Trophoblast cell (in vitro differentiated cells and primary cell): ENCODE results near the gene EIF5A2.

ENCODE experiments used
- DNase-seq, 2 donors: peaks; one replicate each; pipeline ENCODE4 v3.0.0-alpha.2; 2016
- H2AFZ ChIP-seq: 2 replicates; pipeline ENCODE4 v1.6.1; 2013; ENCODE audit warnings: low read length, moderate library complexity, mild to moderate bottlenecking; ENCODE audit not compliant: insufficient read depth, poor library complexity
- H2AK5ac ChIP-seq: 2 replicates; pipeline ENCODE4 v1.6.1; 2013; ENCODE audit warnings: mild to moderate bottlenecking, low read length
- H2BK120ac ChIP-seq: 2 replicates; pipeline ENCODE4 v1.6.1; 2013; ENCODE audit warnings: low read length, mild to moderate bottlenecking, moderate library complexity; ENCODE audit not compliant: insufficient read depth, poor library complexity
- H2BK12ac ChIP-seq: 2 replicates; pipeline ENCODE4 v1.6.1; 2013; ENCODE audit warnings: mild to moderate bottlenecking, low read length, moderate library complexity
- H2BK5ac ChIP-seq: 2 replicates; pipeline ENCODE4 v1.6.1; 2013; ENCODE audit warnings: low read length, low read depth, moderate library complexity, mild to moderate bottlenecking; ENCODE audit not compliant: poor library complexity
- H3K14ac ChIP-seq: 2 replicates; pipeline ENCODE4 v1.6.1; 2013; ENCODE audit warnings: mild to moderate bottlenecking, low read length
- H3K18ac ChIP-seq: 2 replicates; pipeline ENCODE4 v1.6.1; 2013; ENCODE audit warnings: mild to moderate bottlenecking, low read length
- H3K23ac ChIP-seq: 2 replicates; pipeline ENCODE4 v1.6.1; 2013; ENCODE audit warnings: low read length
- H3K27ac ChIP-seq: 2 replicates; pipeline ENCODE4 v1.5.1; 2013; ENCODE audit warnings: low read depth, mild to moderate bottlenecking, inconsistent platforms, low read length, moderate library complexity
- H3K27me3 ChIP-seq: 2 replicates; pipeline ENCODE4 v1.6.1; 2013; ENCODE audit warnings: inconsistent platforms, mild to moderate bottlenecking, low read length, moderate library complexity; ENCODE audit not compliant: insufficient read depth
- H3K36me3 ChIP-seq, 2 experiments: 1 replicate in 1 of 2; 2 replicates in 1 of 2; pipeline ENCODE4 v1.6.1; 2013; ENCODE audit warnings: low read length in 2 of 2, mild to moderate bottlenecking in 2 of 2, moderate library complexity in 1 of 2; ENCODE audit not compliant: insufficient read depth in 2 of 2, control insufficient read depth in 1 of 2
- H3K4ac ChIP-seq: 2 replicates; pipeline ENCODE4 v1.6.1; 2013; ENCODE audit warnings: low read depth, mild to moderate bottlenecking, low read length, moderate library complexity
- H3K4me1 ChIP-seq, 2 experiments: 1 replicate in 1 of 2; 2 replicates in 1 of 2; pipeline ENCODE4 v1.6.1; 2013; ENCODE audit warnings: low read length in 2 of 2, mild to moderate bottlenecking in 2 of 2, moderate library complexity in 1 of 2; ENCODE audit not compliant: insufficient read depth in 2 of 2, control insufficient read depth in 1 of 2
- H3K4me2 ChIP-seq: 2 replicates; pipeline ENCODE4 v1.6.1; 2013; ENCODE audit warnings: inconsistent platforms, mild to moderate bottlenecking, low read length, moderate library complexity
- H3K4me3 ChIP-seq: 2 replicates; pipeline ENCODE4 v1.5.1; 2013; ENCODE audit warnings: mild to moderate bottlenecking, low read depth, low read length, inconsistent platforms
- H3K79me1 ChIP-seq: one replicate; pipeline ENCODE4 v1.6.1; 2013; ENCODE audit warnings: low read length
- H3K79me2 ChIP-seq: 2 replicates; pipeline ENCODE4 v1.6.1; 2013; ENCODE audit warnings: low read length, mild to moderate bottlenecking; ENCODE audit not compliant: control insufficient read depth, insufficient read depth, poor library complexity
- H3K9ac ChIP-seq: 2 replicates; pipeline ENCODE4 v1.6.1; 2013; ENCODE audit warnings: mild to moderate bottlenecking, low read length
- H3K9me3 ChIP-seq: 2 replicates; pipeline ENCODE4 v1.6.1; 2013; ENCODE audit warnings: low read depth, mild to moderate bottlenecking, control low read depth, inconsistent platforms, low read length; ENCODE audit not compliant: insufficient read depth
- H4K12ac ChIP-seq: 2 replicates; pipeline ENCODE4 v1.6.1; 2013; ENCODE audit warnings: low read depth, mild to moderate bottlenecking, low read length, moderate library complexity
- H4K8ac ChIP-seq: 2 replicates; pipeline ENCODE4 v1.6.1; 2013; ENCODE audit warnings: low read depth, mild to moderate bottlenecking, low read length, moderate library complexity
- H4K91ac ChIP-seq: one replicate; pipeline ENCODE4 v1.6.1; 2013; ENCODE audit warnings: low read depth, mild to moderate bottlenecking, low read length, moderate library complexity
- WGBS: extraction: QIAGEN DNeasy Blood & Tissue Kit; methylation state at CpG from one replicate; pipeline ENCODE4 v1.1.7; 2013; ENCODE audit warnings: missing lambda C conversion rate; ENCODE audit not compliant: insufficient read length, insufficient coverage; ENCODE audit errors: extremely low coverage; 5-methylcytosine and 5-hydroxymethylcytosine counted together

EIF5A2 gene

DNA sequence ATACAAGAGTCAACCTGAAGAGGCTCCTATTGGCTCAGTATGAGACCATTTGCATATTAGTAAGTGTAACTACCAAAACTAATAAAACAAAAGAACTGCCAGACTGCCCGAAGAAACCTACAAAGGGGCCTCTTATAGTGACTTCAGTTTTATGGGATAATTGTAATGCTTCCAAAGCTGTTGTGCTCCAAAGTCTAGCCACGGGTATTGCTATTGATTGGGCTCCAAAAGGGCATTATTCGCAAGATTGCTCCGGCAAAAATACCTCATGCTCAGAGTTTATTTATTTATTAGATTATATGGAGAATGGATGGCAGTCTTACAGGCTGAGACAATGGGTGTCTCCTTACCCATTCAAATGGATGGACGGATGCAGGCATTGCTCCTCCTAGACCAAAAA is 49.8 kb downstream of the EIF5A2 start:
- H3K23ac ChIP-seq = no peak overlapping the region
- H2AK5ac ChIP-seq = no peak overlapping the region
- H3K36me3 ChIP-seq = no peaks in the 10 kb centered on the region
- no peak overlapping the region for H4K91ac ChIP-seq
- no peak overlapping the region for H3K27ac ChIP-seq
- no peak overlapping the region for H2BK120ac ChIP-seq
- H3K79me2 ChIP-seq = no peaks in the 10 kb centered on the region
- no peaks in the 10 kb centered on the region for H3K79me1 ChIP-seq
- H3K9me3 ChIP-seq = no peaks in the 10 kb centered on the region
- DNase-seq = no peak
- H3K4ac ChIP-seq = no peak overlapping the region
- H4K12ac ChIP-seq = no peak overlapping the region
- no peak overlapping the region for H3K14ac ChIP-seq
- H3K4me3 ChIP-seq = no peak overlapping the region
- H2BK12ac ChIP-seq = no peak overlapping the region
- no peaks in the 10 kb centered on the region for H3K4me1 ChIP-seq
- H3K18ac ChIP-seq = no peak overlapping the region
- WGBS = no CpG with 5 or more reads among the region's 5 CpGs
- H2BK5ac ChIP-seq = no peak overlapping the region
- H2AFZ ChIP-seq = no peak overlapping the region
- H3K4me2 ChIP-seq = no peak overlapping the region
- H3K27me3 ChIP-seq = no peaks in the 10 kb centered on the region
- no peak overlapping the region for H4K8ac ChIP-seq
- H3K9ac ChIP-seq = no peak overlapping the region

DNA sequence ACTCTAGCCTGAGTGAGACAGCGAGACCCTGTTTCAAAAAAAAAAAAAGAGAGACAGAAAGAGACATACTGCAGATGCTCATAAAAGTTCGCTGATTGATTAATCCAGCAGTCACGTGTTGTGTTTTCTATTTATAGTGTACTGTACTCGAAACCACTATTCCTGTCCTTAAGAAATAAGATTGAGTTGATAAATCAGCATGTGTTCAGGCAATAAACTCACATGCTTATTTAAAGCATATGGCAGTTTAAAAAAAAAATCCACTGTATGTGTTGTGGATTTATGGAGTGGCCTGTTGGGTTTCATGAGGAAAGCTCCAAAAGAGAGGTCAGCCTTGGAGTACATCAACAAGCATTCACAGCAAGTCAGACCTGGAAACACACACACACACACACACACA is 56.1 kb downstream of the EIF5A2 start:
- H3K4ac ChIP-seq = no peak overlapping the region
- H3K36me3 ChIP-seq = no peaks in the 10 kb centered on the region
- H3K79me1 ChIP-seq = no peaks in the 10 kb centered on the region
- no peak overlapping the region for H2BK120ac ChIP-seq
- no peaks in the 10 kb centered on the region for H3K4me1 ChIP-seq
- no peak overlapping the region for H2AFZ ChIP-seq
- no peaks in the 10 kb centered on the region for H3K27me3 ChIP-seq
- H3K4me3 ChIP-seq = no peak overlapping the region
- H4K12ac ChIP-seq = no peak overlapping the region
- no peak overlapping the region for H4K8ac ChIP-seq
- no peak overlapping the region for H3K9ac ChIP-seq
- H3K14ac ChIP-seq = no peak overlapping the region
- no peak overlapping the region for H3K18ac ChIP-seq
- no peak overlapping the region for H2BK12ac ChIP-seq
- H4K91ac ChIP-seq = no peak overlapping the region
- H3K23ac ChIP-seq = no peak overlapping the region
- no peaks in the 10 kb centered on the region for H3K9me3 ChIP-seq
- H3K4me2 ChIP-seq = no peak overlapping the region
- no peaks in the 10 kb centered on the region for H3K79me2 ChIP-seq
- no peak overlapping the region for H3K27ac ChIP-seq
- no CpG with 5 or more reads among the region's 4 CpGs for WGBS
- DNase-seq = no peak
- H2BK5ac ChIP-seq = no peak overlapping the region
- no peak overlapping the region for H2AK5ac ChIP-seq

- H3K79me2 ChIP-seq = no peaks in the 10 kb centered on the region
- no peak overlapping the region for H2AK5ac ChIP-seq
- no peak overlapping the region for H3K18ac ChIP-seq
- H3K4me1 ChIP-seq = no peaks in the 10 kb centered on the region
- no peak overlapping the region for H3K23ac ChIP-seq
- no peak overlapping the region for H3K4ac ChIP-seq
- WGBS = no CpG with 5 or more reads among the region's 2 CpGs
- no peak overlapping the region for H3K9ac ChIP-seq
- no peak overlapping the region for H3K27ac ChIP-seq
- H3K4me3 ChIP-seq = no peak overlapping the region
- no peaks in the 10 kb centered on the region for H3K27me3 ChIP-seq
- no peak overlapping the region for H2BK120ac ChIP-seq
- H4K91ac ChIP-seq = no peak overlapping the region
- no peak overlapping the region for H3K14ac ChIP-seq
- H3K36me3 ChIP-seq = no peaks in the 10 kb centered on the region
- no peak overlapping the region for H2AFZ ChIP-seq
- H3K9me3 ChIP-seq = no peaks in the 10 kb centered on the region
- H4K8ac ChIP-seq = no peak overlapping the region
- no peak overlapping the region for H2BK12ac ChIP-seq
- H4K12ac ChIP-seq = no peak overlapping the region
- peak in 1 of 2 donors; percentile 25 for DNase-seq
- no peaks in the 10 kb centered on the region for H3K79me1 ChIP-seq
- no peak overlapping the region for H2BK5ac ChIP-seq
- no peak overlapping the region for H3K4me2 ChIP-seq
These were observed 60.0 kb downstream of the EIF5A2 start for GRCh38 chr3:170848292-170848917.

GRCh38 chr3:170844377-170844776 is 64.1 kb downstream of the EIF5A2 start:
- no peak overlapping the region for H3K4ac ChIP-seq
- no peaks in the 10 kb centered on the region for H3K4me1 ChIP-seq
- H4K8ac ChIP-seq = no peak overlapping the region
- no peak overlapping the region for H4K91ac ChIP-seq
- no peaks in the 10 kb centered on the region for H3K79me1 ChIP-seq
- H2AFZ ChIP-seq = no peak overlapping the region
- H3K27me3 ChIP-seq = no peaks in the 10 kb centered on the region
- H3K27ac ChIP-seq = no peak overlapping the region
- H3K14ac ChIP-seq = no peak overlapping the region
- no peaks in the 10 kb centered on the region for H3K36me3 ChIP-seq
- no peak overlapping the region for H2BK12ac ChIP-seq
- no peak overlapping the region for H2BK5ac ChIP-seq
- no peaks in the 10 kb centered on the region for H3K9me3 ChIP-seq
- H3K9ac ChIP-seq = no peak overlapping the region
- no peak overlapping the region for H4K12ac ChIP-seq
- H3K4me2 ChIP-seq = no peak overlapping the region
- H3K18ac ChIP-seq = no peak overlapping the region
- H3K4me3 ChIP-seq = no peak overlapping the region
- no peak overlapping the region for H2AK5ac ChIP-seq
- H2BK120ac ChIP-seq = no peak overlapping the region
- H3K79me2 ChIP-seq = no peaks in the 10 kb centered on the region
- no peak for DNase-seq
- no peak overlapping the region for H3K23ac ChIP-seq
